ENCODE results near the gene VAC14. TPM values are rescaled to one million over a fixed set of nuclear protein-coding genes. Genes with fewer than 3 reads are reported as not detected.

VAC14 gene
- total RNA-seq, 2 experiments from 2014 or later = 26.7 to 28.0 TPM

DNA sequence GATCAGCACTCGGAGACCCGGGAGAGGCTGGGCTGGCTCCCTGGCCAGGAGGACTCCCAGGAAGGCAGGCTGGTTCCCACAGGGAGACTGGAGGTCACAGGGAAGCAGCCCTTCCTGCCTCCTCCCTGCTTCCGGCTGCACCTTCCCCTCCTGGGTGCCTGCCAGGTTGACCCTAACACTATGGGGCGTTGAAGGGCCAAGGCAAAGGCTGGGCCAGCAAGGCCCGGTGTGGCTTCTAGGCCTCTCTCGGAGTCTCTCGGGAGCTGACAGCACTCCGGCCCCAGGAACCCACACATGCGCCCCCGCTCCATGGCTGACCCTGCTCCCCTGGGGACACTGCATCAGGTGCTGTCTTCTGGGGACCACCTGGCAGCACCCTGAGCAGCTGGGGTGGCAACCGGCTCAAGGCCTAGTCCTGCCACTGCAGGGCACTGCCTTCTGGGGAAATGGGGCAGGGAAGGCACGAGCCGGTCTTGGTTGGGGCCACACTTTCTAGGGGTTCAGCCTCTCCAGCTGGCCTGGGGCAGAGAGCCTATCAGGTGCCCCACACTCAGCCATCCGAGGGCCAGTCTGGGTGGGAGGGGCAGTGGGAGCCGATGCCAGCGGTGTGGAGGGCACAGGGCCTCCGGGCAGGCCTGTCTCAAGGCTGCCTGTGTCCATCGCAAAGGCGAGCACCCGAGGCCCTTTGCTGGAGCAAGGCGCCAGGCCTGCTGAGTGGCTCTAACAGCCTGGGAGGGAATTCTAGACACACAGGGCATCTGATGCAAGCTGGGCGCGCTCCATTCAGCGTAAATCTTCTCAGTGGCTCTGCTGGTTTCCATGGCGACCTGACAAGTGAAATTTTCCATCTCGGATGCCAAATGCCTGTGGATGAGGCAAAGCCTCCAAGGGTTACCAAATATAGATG lies 109.5 kb downstream of the VAC14 start:
- no peak for DNase-seq
- Mint-ChIP-seq H3K4me1 (peaks cover 13% of the 10 kb centered on the region), H3K27ac (no peak overlapping the region), H3K4me3 (no peak overlapping the region), H3K36me3 (ENCODE audit: low read depth) (no peaks in the 10 kb centered on the region), H3K9me3 (no peaks in the 10 kb centered on the region), H3K27me3 (peaks cover 2% of the 10 kb centered on the region)
- POLR2A ChIA-PET = no interaction called here
- CTCF ChIA-PET = interaction anchor here (1.1 kb wide), 1 partner anchor 80 kb away, joined by 3 read pairs; no protein-coding TSS in a partner anchor

DNA sequence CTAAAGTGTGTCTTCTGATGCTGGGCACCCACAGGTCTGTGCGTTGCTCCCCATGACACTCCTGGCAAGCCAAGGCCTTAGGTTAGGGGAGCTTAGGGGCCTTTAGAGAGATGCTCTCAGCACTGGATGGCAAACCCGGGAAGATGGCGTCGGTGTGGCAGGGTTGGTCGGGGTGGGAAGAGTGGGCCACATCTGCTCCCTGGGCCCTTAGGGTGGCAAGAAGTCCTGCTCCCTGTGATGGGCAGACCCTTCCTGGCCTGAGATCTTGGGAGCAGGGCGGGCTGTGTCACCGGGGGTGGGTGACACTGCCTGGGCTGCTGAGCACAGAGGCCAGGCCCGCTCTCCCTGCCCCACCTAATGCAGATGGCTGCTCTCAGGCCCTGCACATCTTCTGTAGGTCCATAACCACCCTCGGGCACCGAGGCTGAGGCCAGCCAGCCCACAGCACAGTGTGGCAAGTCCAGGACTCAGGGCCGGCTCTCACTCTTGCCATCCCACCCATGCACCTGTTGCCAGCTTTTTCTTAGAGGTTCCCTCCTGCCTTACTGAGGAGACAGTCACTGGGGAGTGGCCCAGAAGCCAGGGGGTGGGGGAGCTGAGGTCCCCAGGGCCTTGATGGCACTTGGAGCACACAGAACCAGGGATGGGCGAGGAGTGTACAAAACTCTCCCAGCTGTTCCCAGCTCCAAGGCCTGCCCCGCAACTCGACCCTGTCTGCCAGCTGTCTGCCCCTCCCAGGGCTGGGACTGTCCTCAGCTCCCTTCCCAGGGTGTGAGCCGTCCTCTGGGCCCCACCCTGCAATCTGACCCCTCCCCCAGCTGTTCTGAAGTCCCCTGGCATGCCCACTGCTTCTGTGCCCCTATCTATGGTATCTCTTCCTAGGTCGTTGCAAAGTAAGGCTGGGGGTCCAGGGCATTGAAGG lies 110.7 kb downstream of the VAC14 start:
- Mint-ChIP-seq H3K4me3 (no peak overlapping the region), H3K27ac (no peak overlapping the region), H3K9me3 (no peaks in the 10 kb centered on the region), H3K27me3 (peaks cover 6% of the 10 kb centered on the region), H3K4me1 (peaks cover 2% of the 10 kb centered on the region), H3K36me3 (ENCODE audit: low read depth) (no peaks in the 10 kb centered on the region)
- POLR2A ChIA-PET = no interaction called here
- DNase-seq = no peak
- CTCF ChIA-PET = no interaction called here

DNA sequence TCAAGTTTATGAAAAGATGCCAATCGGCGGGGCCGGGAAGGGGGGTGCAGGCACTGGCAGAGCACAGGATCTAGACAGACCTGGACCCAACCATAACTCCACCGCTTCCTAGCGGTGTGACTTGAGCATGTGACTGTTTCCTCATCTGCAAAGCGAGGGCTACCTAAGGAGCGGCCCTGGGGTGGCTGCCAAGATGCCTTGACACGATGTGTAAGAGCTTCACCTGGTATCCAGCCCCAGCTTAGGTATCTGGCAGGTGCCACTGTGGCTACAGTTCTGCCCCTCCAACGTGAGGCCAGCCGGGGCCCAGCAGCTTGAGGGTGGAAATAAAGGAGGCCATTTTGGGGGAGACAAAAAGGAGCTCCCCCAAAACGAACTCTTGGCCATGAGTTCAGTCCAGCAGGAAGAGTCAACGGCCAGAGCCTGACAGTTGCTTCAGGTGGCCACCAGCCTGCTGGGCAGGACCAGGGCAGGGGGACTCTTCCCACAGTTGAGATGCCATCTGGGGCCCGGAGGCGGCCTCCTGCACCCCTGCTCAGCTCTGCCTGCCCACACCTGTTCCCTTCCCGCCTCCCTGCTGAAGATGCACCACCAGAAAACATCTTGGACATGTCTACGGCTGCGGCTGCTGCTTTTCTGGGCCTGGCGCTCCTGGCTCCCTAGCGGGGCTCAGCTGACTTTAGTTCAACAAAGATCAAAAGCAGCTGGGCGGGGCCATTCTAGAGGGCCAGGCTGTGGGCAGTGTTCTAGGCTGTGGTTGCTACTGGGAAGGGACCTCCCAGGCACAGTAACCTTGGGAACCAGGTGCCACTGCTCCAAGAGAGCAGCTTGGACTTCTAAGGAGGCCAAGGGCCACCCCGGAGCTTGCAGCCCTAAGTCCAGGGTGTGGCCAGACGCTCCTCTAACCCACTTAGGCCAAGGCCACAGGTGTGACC lies 111.7 kb downstream of the VAC14 start:
- Mint-ChIP-seq H3K4me3 (no peak overlapping the region), H3K4me1 (peaks cover 1% of the 10 kb centered on the region), H3K27ac (no peak overlapping the region), H3K36me3 (ENCODE audit: low read depth) (no peaks in the 10 kb centered on the region), H3K9me3 (no peaks in the 10 kb centered on the region), H3K27me3 (peaks cover 9% of the 10 kb centered on the region)
- ChIA-PET CTCF (no interaction called here), POLR2A (no interaction called here)
- DNase-seq = no peak

DNA sequence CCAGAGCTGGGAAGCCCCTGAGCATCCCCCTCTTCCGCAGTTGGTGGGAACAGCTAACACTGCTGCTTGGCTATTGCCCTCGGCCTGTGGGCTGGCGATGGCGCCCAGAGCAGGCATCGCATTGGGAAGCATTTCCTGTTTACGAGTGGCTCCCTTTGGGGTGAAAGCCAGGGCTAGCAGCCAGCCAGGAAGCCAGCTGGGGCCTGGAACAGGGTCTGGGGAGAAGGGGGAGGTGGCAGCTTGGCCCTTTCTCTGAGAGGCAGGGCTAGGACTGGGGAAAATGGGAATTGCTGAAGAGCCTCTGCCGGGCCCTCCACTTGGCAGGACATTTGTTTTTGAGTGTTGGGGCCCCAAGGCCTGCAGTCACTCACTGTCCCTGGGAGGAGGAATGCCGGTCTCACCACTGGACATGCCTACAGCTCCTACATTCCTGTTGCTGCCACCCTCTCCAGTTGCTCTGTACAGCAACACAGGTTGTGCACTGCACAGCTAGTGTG lies 112.7 kb downstream of the VAC14 start:
- ChIA-PET CTCF (interaction anchor here (1.0 to 2.3 kb wide), 2 partner anchors 50 to 84 kb away, joined by 3 to 10 read pairs; no protein-coding TSS in a partner anchor), POLR2A (interaction anchor here (2.3 kb wide), 1 partner anchor 8 kb away, joined by 8 read pairs; no protein-coding TSS in a partner anchor)
- DNase-seq = no peak
- H3K4me1 Mint-ChIP-seq = peaks cover 1% of the 10 kb centered on the region
- no peaks in the 10 kb centered on the region for H3K36me3 Mint-ChIP-seq (ENCODE audit: low read depth)
- no peak overlapping the region for H3K4me3 Mint-ChIP-seq
- H3K27ac Mint-ChIP-seq = no peak overlapping the region
- H3K9me3 Mint-ChIP-seq = no peaks in the 10 kb centered on the region
- H3K27me3 Mint-ChIP-seq = peaks cover 14% of the 10 kb centered on the region

- ChIA-PET POLR2A (interaction anchor here (2.3 kb wide), 1 partner anchor 8 kb away, joined by 8 read pairs; no protein-coding TSS in a partner anchor), CTCF (interaction anchor here (1.0 to 2.3 kb wide), 2 partner anchors 51 to 84 kb away, joined by 3 to 10 read pairs; no protein-coding TSS in a partner anchor)
- H3K4me3 Mint-ChIP-seq = no peak overlapping the region
- H3K27ac Mint-ChIP-seq = no peak overlapping the region
- no peaks in the 10 kb centered on the region for H3K9me3 Mint-ChIP-seq
- peaks cover 1% of the 10 kb centered on the region for H3K4me1 Mint-ChIP-seq
- H3K27me3 Mint-ChIP-seq = peaks cover 14% of the 10 kb centered on the region
- H3K36me3 Mint-ChIP-seq (ENCODE audit: low read depth) = no peaks in the 10 kb centered on the region
- DNase-seq = no peak
Observed at GRCh38 chr16:70687671-70688245, 113.2 kb downstream of the VAC14 start.

DNA sequence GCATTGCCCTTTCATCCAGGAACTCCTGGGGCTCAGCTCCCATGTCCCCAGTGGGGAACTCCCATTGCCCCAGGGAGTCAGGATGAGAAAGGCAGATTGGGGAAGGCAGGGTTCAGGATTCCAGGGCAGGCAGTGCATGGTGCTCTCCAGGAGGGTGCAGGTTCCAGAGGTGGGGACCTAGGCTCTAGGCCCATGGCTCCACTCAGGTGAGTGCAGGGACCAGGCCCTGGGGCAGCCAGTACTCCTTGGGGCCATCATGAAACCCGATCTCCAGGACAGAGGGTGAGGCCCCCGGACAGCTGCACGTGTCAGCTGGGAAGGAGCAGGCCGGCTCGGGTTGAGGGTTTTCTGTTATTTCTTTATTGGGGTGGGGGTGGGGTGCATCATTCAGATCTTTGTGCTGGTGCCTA lies 113.9 kb downstream of the VAC14 start:
- H3K9me3 Mint-ChIP-seq = no peaks in the 10 kb centered on the region
- DNase-seq = no peak
- H3K27me3 Mint-ChIP-seq = peaks cover 14% of the 10 kb centered on the region
- POLR2A ChIA-PET = interaction anchor here (0.9 to 2.3 kb wide), 2 partner anchors 9 to 56 kb away, joined by 3 to 8 read pairs; no protein-coding TSS in a partner anchor
- no peak overlapping the region for H3K4me3 Mint-ChIP-seq
- no peak overlapping the region for H3K27ac Mint-ChIP-seq
- CTCF ChIA-PET = interaction anchor here (0.8 to 2.3 kb wide), 3 partner anchors 52 to 85 kb away, joined by 3 to 10 read pairs (median 4); no protein-coding TSS in a partner anchor
- H3K36me3 Mint-ChIP-seq (ENCODE audit: low read depth) = no peaks in the 10 kb centered on the region
- H3K4me1 Mint-ChIP-seq = peaks cover 1% of the 10 kb centered on the region

- Mint-ChIP-seq H3K4me1 (peaks cover 1% of the 10 kb centered on the region), H3K4me3 (no peak overlapping the region), H3K36me3 (ENCODE audit: low read depth) (no peaks in the 10 kb centered on the region), H3K27ac (no peak overlapping the region), H3K9me3 (no peaks in the 10 kb centered on the region), H3K27me3 (peaks cover 14% of the 10 kb centered on the region)
- POLR2A ChIA-PET = interaction anchor here (0.9 to 2.3 kb wide), 2 partner anchors 10 to 56 kb away, joined by 3 to 8 read pairs; no protein-coding TSS in a partner anchor
- CTCF ChIA-PET = interaction anchor here (0.8 to 2.3 kb wide), 2 partner anchors 84 to 85 kb away, joined by 4 to 10 read pairs; no protein-coding TSS in a partner anchor
- no peak for DNase-seq
Observed at GRCh38 chr16:70686376-70687101, 114.4 kb downstream of the VAC14 start.

DNA sequence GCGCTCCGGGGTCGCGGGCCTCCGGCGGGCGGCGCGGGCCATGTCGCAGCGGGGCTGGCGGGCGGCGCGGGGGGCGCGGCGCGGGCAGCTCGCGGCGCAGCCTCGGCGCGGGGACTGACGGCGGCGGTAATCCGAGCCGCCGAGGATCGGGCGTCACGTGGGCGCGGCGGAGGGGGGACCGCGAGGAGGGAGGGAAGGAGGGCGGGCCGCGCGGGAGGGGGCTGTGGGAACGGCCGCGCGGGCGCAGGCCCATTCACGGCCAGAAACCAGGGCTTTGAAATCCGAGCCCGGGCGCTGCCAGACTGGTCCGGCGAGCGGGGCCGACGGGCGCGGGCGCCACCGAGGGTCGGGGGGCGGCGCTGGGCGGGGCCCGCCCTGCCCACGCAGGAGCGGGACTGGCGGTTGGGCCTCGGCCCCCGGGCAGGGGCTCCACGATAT lies 115.0 kb downstream of the VAC14 start, which contains the start of gene MTSS2:
TSS of gene MTSS2 (minus strand) at position 116 of the 438 bp plus-strand sequence. CDS start 262 bp downstream, outside the sequence.
- CTCF ChIA-PET = no interaction called here
- Mint-ChIP-seq H3K36me3 (ENCODE audit: low read depth) (no peaks in the 10 kb centered on the region), H3K27ac (no peak within 1 kb of the TSS)

GRCh38 chr16:70685061-70685937 lies 115.7 kb downstream of the VAC14 start:
- ChIA-PET CTCF (no interaction called here), POLR2A (no interaction called here)
- DNase-seq = no peak
- Mint-ChIP-seq H3K27ac (no peak overlapping the region), H3K9me3 (no peaks in the 10 kb centered on the region), H3K27me3 (peaks cover 14% of the 10 kb centered on the region), H3K4me1 (peaks cover 4% of the 10 kb centered on the region), H3K4me3 (peak overlapping the region; percentile 27), H3K36me3 (ENCODE audit: low read depth) (no peaks in the 10 kb centered on the region)

More for the DNA sequence above, 115.0 kb downstream of the VAC14 start, which contains the start of gene MTSS2:
- Mint-ChIP-seq H3K9me3 (no peaks in the 10 kb centered on the region), H3K4me1 (peaks cover 1% of the 10 kb centered on the region), H3K27me3 (peaks cover 14% of the 10 kb centered on the region), H3K4me3 (peak within 1 kb of the TSS; percentile 27)
- DNase-seq = no peak
- POLR2A ChIA-PET = interaction anchor here (0.9 kb wide), 1 partner anchor 57 kb away, joined by 3 read pairs; no protein-coding TSS in a partner anchor
